Gastrocnemius medialis (tissue), 4 donors: Measurements from ENCODE around the gene HDAC5.

Experiments
- POLR2A ChIP-seq, 2 donors: fragments of 450-650 bp; IDR thresholded peaks; one replicate each; pipeline ENCODE4 v1.6.1; 2017; ENCODE audit warnings: antibody characterized with exemption in 2 of 2, mild to moderate bottlenecking in 2 of 2, moderate library complexity in 2 of 2
- TF ChIP-seq, protein P1 (sequence below), 5 experiments: fragments of 450-650 bp in 3 of 5; fragments of 200-600 bp in 2 of 5; sonication (generic) in 2 of 5; IDR thresholded peaks in 4 of 5; conservative IDR thresholded peaks in 1 of 5; 1 replicate in 4 of 5; 2 replicates in 1 of 5; pipeline ENCODE4 v1.5.1; 2016 to 2019; ENCODE audit warnings: antibody characterized with exemption in 5 of 5, mild to moderate bottlenecking in 3 of 5, moderate library complexity in 3 of 5

DNA sequence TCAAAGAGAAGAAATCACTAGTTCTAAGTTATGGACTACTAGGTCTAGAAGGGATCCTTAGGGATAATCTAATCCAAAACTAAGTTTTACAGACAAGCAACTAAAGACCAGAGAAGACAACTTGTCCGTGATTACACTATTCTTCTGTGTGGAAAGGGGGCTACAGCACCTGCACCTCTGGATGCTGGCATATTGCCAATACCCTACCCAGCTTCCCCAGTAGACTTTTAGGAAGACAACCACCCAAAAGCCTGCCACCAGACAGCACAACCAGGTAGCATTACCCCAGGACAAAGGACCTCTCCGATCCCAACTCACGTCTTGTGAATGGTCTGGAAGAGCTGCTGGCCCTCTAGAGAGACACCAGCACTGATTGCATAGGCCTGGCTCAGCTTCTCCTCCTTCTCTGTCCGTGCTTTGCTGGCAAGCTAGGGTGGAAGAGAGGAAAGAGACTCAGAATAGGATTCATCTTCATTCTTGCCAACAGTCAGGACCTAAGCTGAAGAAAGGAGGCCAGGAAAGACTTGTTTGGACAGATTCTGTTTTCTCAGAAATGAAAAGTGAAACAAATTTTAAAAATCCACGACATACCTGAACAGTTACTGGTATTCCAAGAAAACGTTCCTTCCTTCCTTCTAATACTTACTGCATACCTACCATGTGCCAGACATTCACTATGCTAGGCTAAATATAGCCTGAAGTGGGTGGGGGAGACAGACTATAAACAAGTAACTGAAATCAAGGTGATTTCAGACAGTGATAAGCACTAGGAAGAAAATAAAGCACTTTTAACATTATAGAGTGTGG is 83.4 kb downstream of the HDAC5 start:
- TF ChIP-seq, protein P1, sequence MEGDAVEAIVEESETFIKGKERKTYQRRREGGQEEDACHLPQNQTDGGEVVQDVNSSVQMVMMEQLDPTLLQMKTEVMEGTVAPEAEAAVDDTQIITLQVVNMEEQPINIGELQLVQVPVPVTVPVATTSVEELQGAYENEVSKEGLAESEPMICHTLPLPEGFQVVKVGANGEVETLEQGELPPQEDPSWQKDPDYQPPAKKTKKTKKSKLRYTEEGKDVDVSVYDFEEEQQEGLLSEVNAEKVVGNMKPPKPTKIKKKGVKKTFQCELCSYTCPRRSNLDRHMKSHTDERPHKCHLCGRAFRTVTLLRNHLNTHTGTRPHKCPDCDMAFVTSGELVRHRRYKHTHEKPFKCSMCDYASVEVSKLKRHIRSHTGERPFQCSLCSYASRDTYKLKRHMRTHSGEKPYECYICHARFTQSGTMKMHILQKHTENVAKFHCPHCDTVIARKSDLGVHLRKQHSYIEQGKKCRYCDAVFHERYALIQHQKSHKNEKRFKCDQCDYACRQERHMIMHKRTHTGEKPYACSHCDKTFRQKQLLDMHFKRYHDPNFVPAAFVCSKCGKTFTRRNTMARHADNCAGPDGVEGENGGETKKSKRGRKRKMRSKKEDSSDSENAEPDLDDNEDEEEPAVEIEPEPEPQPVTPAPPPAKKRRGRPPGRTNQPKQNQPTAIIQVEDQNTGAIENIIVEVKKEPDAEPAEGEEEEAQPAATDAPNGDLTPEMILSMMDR (IDR thresholded peaks at IDR 0.05 in 4 of 5, conservative IDR thresholded peaks at IDR 0.05 in 1 of 5), result no peak
- TF ChIP-seq POLR2A (IDR thresholded peaks at IDR 0.05), result no peak
